ENCODE measurements around the gene TUB. TPM values are rescaled to one million over a fixed set of nuclear protein-coding genes. Genes with fewer than 3 reads are reported as not detected.
A peak's percentile ranks its signal among the peaks of the same experiment; 100 is the strongest.

TUB gene
- total RNA-seq, 4 donors from 2014 or later, result 16.3 to 25.8 (median 22.7) TPM

DNA sequence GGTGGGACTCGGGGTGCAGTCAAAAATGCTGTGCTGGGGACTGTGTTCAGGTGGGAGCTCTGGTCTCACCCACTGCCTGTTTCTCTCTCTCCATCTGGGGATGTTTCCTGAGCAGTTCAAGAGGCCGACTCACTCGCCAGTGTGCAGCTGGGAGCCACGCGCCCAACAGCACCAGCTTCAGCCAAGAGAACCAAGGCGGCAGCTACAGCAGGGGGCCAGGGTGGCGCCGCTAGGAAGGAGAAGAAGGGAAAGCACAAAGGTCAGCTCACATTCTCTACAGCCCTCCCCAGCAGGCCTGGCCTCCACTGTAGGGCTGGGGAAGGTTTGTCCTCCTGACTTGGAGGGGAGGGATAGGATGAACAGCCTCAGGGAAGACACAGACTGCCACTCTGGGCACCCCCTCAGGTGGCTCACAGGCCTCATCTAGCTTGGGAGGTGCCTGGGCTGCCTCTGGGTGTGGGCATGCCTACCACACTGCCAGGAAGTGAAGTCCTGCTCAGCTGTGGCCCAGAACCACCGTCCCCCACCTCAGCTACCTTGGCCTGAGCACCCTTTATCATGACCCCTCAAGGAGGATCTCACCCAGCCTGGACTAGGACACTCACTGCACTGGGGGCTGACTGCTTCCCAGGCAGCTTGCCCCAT is 13.0 kb downstream of the TUB start:
- intact Hi-C loops (cut with DNase I), result loop anchor here (5.0 to 10.0 kb wide), 3 partner anchors 62 to 199 kb away; no protein-coding TSS in a partner anchor
- no peak overlapping the region for H3K27ac ChIP-seq
- no peaks in the 10 kb centered on the region for H3K27me3 ChIP-seq
- no peak overlapping the region for H3K4me3 ChIP-seq (replicated peaks in 1 of 3)
- peaks cover 0 to 5% of the 10 kb centered on the region in 2 donors for H3K36me3 ChIP-seq
- WGBS, 2 donors, result 88 to 93% methylated on average over 9 of the region's 9 CpGs
- H3K4me1 ChIP-seq, result no peaks in the 10 kb centered on the region
- TF ChIP-seq POLR2A (IDR thresholded peaks at IDR 0.05), result no peak
- H3K9me3 ChIP-seq, result no peaks in the 10 kb centered on the region
- DNase-seq, result no peak

DNA sequence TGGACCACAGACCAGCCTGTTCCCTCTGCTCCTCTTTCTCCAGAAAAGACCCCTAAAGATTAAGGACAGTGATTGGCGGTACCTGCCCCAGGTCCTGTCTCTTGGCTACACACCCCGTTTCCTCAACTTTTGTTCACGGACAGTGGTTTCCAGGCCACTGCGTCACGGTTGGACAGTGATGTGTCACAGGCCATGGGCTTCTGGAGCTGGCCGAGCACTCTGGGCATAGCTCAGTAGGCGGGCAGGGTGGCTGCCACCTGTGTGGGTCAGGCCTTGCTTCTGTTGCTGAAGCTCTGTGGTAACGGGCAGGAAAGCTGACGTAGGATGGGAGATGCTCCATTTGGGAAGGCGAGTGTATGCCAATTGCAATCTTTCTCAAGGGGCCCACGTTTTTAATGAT is 13.6 kb downstream of the TUB start:
- H3K27me3 ChIP-seq, result no peaks in the 10 kb centered on the region
- H3K4me1 ChIP-seq, result no peaks in the 10 kb centered on the region
- WGBS, 2 donors, result 81 to 87% methylated on average over 10 to 11 of the region's 11 CpGs
- peaks cover 0 to 5% of the 10 kb centered on the region in 2 donors for H3K36me3 ChIP-seq
- no peak overlapping the region for H3K27ac ChIP-seq
- H3K9me3 ChIP-seq, result no peaks in the 10 kb centered on the region
- TF ChIP-seq, protein P1, sequence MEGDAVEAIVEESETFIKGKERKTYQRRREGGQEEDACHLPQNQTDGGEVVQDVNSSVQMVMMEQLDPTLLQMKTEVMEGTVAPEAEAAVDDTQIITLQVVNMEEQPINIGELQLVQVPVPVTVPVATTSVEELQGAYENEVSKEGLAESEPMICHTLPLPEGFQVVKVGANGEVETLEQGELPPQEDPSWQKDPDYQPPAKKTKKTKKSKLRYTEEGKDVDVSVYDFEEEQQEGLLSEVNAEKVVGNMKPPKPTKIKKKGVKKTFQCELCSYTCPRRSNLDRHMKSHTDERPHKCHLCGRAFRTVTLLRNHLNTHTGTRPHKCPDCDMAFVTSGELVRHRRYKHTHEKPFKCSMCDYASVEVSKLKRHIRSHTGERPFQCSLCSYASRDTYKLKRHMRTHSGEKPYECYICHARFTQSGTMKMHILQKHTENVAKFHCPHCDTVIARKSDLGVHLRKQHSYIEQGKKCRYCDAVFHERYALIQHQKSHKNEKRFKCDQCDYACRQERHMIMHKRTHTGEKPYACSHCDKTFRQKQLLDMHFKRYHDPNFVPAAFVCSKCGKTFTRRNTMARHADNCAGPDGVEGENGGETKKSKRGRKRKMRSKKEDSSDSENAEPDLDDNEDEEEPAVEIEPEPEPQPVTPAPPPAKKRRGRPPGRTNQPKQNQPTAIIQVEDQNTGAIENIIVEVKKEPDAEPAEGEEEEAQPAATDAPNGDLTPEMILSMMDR (IDR thresholded peaks at IDR 0.05), result no peak
- peak; percentile 29 to 46 for DNase-seq
- no peak overlapping the region for H3K4me3 ChIP-seq (replicated peaks in 1 of 3)
- intact Hi-C loops (cut with DNase I), result loop anchor here (5.0 to 10.0 kb wide), 3 partner anchors 62 to 200 kb away; no protein-coding TSS in a partner anchor

- DNase-seq, result no peak
- intact Hi-C loops (cut with DNase I), result loop anchor here (10.0 kb wide), 1 partner anchor 201 kb away; no protein-coding TSS in a partner anchor
- TF ChIP-seq, protein P1 (IDR thresholded peaks at IDR 0.05), result no peak
- no peak for TF ChIP-seq POLR2A (IDR thresholded peaks at IDR 0.05)
- 78 to 88% methylated on average over 12 of the region's 12 CpGs for WGBS, 2 donors
- H3K4me3 ChIP-seq (replicated peaks in 1 of 3), result no peak overlapping the region
- no peaks in the 10 kb centered on the region for H3K4me1 ChIP-seq
- H3K9me3 ChIP-seq, result no peaks in the 10 kb centered on the region
- H3K27me3 ChIP-seq, result no peaks in the 10 kb centered on the region
- no peak overlapping the region for H3K27ac ChIP-seq
- peaks cover 0 to 5% of the 10 kb centered on the region in 2 donors for H3K36me3 ChIP-seq
Observed at GRCh38 chr11:8095371-8095770, 14.4 kb downstream of the TUB start.

DNA sequence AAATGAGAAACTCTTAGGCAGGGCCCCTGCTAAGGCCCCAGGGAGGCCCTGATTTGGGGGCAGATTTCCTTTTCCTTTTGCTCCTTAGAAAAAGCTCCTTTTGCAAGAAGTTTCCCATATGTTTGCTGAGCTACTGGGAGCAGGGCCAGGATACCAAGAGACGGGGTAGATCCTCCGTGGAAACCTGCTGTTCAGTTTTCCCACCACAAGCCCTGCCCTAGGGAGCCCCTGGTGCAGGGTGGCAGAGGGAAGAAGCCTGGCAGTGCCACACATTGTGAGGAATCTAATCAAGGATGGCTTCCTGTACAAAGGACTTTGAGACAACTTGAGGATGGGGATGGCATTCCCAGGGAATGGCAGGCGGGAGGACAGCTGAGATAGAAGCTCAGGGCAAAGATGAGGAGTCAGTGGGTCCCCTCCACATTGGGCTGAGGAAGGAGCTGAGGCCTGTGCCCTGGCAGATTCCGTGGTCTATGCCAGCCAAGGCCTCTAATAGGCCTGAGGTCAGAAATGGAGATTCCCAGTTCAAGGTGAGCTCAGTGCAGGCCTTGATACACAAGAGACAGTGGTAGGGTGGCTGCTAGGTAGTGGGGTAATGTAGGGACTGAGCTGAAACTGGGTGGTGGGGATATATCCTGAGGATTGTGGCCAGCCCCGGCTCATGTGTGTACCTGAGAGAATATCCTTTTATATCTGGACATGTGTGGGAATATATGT is 15.0 kb downstream of the TUB start:
- intact Hi-C loops (cut with DNase I), result loop anchor here (10.0 kb wide), 1 partner anchor 201 kb away; no protein-coding TSS in a partner anchor
- Histone ChIP-seq H3K36me3 (peaks cover 2 to 8% of the 10 kb centered on the region in 2 donors), H3K4me1 (no peaks in the 10 kb centered on the region), H3K27ac (no peak overlapping the region), H3K4me3 (replicated peaks in 1 of 3) (no peak overlapping the region), H3K9me3 (no peaks in the 10 kb centered on the region), H3K27me3 (no peaks in the 10 kb centered on the region)
- DNase-seq, result no peak
- TF ChIP-seq, protein P1 (IDR thresholded peaks at IDR 0.05), result no peak
- no peak for TF ChIP-seq POLR2A (IDR thresholded peaks at IDR 0.05)
- 76 to 90% methylated on average over 3 to 5 of the region's 5 CpGs for WGBS, 2 donors

DNA sequence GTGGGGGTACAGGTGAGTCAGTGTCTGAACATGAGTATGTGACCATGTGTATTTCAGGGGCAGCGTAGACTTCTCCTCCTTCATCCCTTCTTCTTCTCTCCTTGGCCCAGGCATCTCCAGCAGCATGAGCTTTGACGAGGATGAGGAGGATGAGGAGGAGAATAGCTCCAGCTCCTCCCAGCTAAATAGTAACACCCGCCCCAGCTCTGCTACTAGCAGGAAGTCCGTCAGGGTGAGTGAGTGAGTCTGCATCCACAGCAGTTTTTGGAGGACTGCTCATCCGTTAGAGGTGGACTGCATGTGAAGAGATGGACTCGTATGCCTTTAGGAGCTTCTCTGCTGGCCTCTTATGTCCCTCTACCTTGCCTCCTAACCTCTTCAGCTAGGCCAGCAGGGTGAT is 15.6 kb downstream of the TUB start:
- no peak for DNase-seq
- Histone ChIP-seq H3K4me3 (replicated peaks in 1 of 3) (no peak overlapping the region), H3K27ac (no peak overlapping the region), H3K4me1 (no peaks in the 10 kb centered on the region), H3K27me3 (no peaks in the 10 kb centered on the region), H3K36me3 (peaks cover 8 to 14% of the 10 kb centered on the region in 2 donors), H3K9me3 (no peaks in the 10 kb centered on the region)
- TF ChIP-seq POLR2A (IDR thresholded peaks at IDR 0.05), result no peak
- TF ChIP-seq, protein P1 (IDR thresholded peaks at IDR 0.05), result no peak
- intact Hi-C loops (cut with DNase I), result loop anchor here (10.0 kb wide), 1 partner anchor 202 kb away; no protein-coding TSS in a partner anchor
- WGBS, 2 donors, result 75 to 79% methylated on average over 6 of the region's 6 CpGs
